ENCODE data around the gene DHFR.

Gene DHFR

DNA sequence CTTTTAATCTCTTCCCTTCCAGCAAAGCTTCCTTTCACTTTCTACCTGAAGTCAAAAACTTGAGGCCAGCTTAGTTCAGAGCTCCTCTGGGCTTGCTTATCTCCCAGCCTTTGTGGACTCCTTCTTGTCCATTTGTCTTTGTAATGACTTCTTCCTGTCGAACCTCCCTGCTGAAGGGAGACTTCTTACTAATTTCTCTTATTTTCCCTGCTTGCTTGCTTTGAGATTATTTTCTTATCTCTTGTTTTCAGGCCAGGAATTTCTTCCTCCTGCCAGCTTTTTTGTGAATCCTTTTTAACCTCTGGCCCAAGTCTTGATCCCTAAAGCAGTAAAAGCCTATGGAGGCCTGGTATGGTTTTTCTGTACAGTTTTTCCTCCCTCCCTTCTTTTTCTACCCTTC lies 46.8 kb upstream of the DHFR start:
- 18% methylated on average over 1 of the region's 1 CpG for WGBS

DNA sequence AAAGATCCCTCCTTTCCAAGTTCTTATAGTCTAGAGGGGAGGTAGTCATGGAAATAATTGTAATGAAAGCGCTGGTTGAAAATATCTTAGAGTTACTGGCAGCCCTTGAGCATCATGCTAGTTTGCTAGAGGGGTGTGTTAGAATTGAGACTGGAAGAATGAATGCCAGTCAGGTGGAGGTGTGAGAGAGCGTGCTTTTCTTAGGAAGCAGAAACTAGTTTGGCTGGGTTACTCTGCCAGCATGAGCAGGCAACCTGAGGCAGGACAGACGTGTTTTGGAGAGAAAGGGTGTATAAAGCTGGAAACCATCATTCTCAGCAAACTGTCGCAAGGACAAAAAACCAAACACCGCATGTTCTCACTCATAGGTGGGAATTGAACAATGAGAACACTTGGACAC lies 43.6 kb upstream of the DHFR start:
- Histone ChIP-seq H2AK5ac (ENCODE audit: low read length, severe bottlenecking) (no peak overlapping the region), H2BK5ac (ENCODE audit: low read depth, low read length, poor library complexity, severe bottlenecking) (no peak overlapping the region), H3K27me3 (ENCODE audit: control insufficient read depth in 1 of 2, insufficient read depth in 1 of 2, low read length in 2 of 2) (no peaks in the 10 kb centered on the region), H3K79me1 (replicated peaks; ENCODE audit: low read length, poor library complexity, severe bottlenecking) (peaks cover 12% of the 10 kb centered on the region), H3K23ac (ENCODE audit: low read length in 2 of 2) (no peak overlapping the region), H2BK15ac (ENCODE audit: low read depth, poor library complexity, severe bottlenecking) (no peak overlapping the region), H2AFZ (ENCODE audit: low read depth, low read length) (no peak overlapping the region), H3K27ac (ENCODE audit: low read length, poor library complexity, severe bottlenecking) (no peak overlapping the region), H4K8ac (ENCODE audit: low read length) (no peak overlapping the region), H3K9me3 (ENCODE audit: control insufficient read depth, low read length) (no peaks in the 10 kb centered on the region), H3K36me3 (ENCODE audit: control insufficient read depth in 1 of 2, insufficient read depth in 2 of 2, low read depth in 1 of 2, low read length in 2 of 2) (peaks cover 3 to 9% of the 10 kb centered on the region in 2 experiments), H3K18ac (ENCODE audit: low read depth in 1 of 2, low read length in 2 of 2) (no peak overlapping the region), H3K4me3 (ENCODE audit: insufficient read depth in 1 of 2, low read depth in 1 of 2, low read length in 2 of 2) (no peak overlapping the region), H2BK12ac (ENCODE audit: low read length in 2 of 2) (no peak overlapping the region), H2BK120ac (ENCODE audit: low read depth, low read length) (no peak overlapping the region), H3K4me1 (ENCODE audit: control insufficient read depth, insufficient read depth, low read depth, low read length) (peaks cover 4% of the 10 kb centered on the region), H3K14ac (ENCODE audit: low read length in 2 of 2) (no peak overlapping the region), H3K4ac (ENCODE audit: low read depth in 1 of 2, low read length in 2 of 2) (no peak overlapping the region), H4K91ac (ENCODE audit: low read length) (no peak overlapping the region), H3K9ac (ENCODE audit: low read length) (no peak overlapping the region), H3K4me2 (ENCODE audit: low read length, poor library complexity, severe bottlenecking) (no peak overlapping the region)
- no peak for DNase-seq
- WGBS = 91% methylated on average over 5 of the region's 5 CpGs

More for the DNA sequence above, 46.8 kb upstream of the DHFR start:
- H3K18ac ChIP-seq (ENCODE audit: low read depth in 1 of 2, low read length in 2 of 2) = no peak overlapping the region
- H2BK15ac ChIP-seq (ENCODE audit: low read depth, poor library complexity, severe bottlenecking) = no peak overlapping the region
- no peak overlapping the region for H3K9ac ChIP-seq (ENCODE audit: low read length)
- no peak overlapping the region for H2BK120ac ChIP-seq (ENCODE audit: low read depth, low read length)
- H3K79me1 ChIP-seq (replicated peaks; ENCODE audit: low read length, poor library complexity, severe bottlenecking) = peaks cover 8% of the 10 kb centered on the region
- H2BK5ac ChIP-seq (ENCODE audit: low read depth, low read length, poor library complexity, severe bottlenecking) = no peak overlapping the region
- no peak overlapping the region for H4K8ac ChIP-seq (ENCODE audit: low read length)
- H2AFZ ChIP-seq (ENCODE audit: low read depth, low read length) = no peak overlapping the region
- no peak for DNase-seq
- peaks cover 8% of the 10 kb centered on the region for H3K4me1 ChIP-seq (ENCODE audit: control insufficient read depth, insufficient read depth, low read depth, low read length)
- no peak overlapping the region for H4K91ac ChIP-seq (ENCODE audit: low read length)
- no peak overlapping the region for H3K14ac ChIP-seq (ENCODE audit: low read length in 2 of 2)
- no peak overlapping the region for H2AK5ac ChIP-seq (ENCODE audit: low read length, severe bottlenecking)
- H3K23ac ChIP-seq (ENCODE audit: low read length in 2 of 2) = no peak overlapping the region
- H3K9me3 ChIP-seq (ENCODE audit: control insufficient read depth, low read length) = no peaks in the 10 kb centered on the region
- no peak overlapping the region for H3K27ac ChIP-seq (ENCODE audit: low read length, poor library complexity, severe bottlenecking)
- H3K27me3 ChIP-seq (ENCODE audit: control insufficient read depth in 1 of 2, insufficient read depth in 1 of 2, low read length in 2 of 2) = no peaks in the 10 kb centered on the region
- peaks cover 3 to 16% of the 10 kb centered on the region in 2 experiments for H3K36me3 ChIP-seq (ENCODE audit: control insufficient read depth in 1 of 2, insufficient read depth in 2 of 2, low read depth in 1 of 2, low read length in 2 of 2)
- no peak overlapping the region for H3K4ac ChIP-seq (ENCODE audit: low read depth in 1 of 2, low read length in 2 of 2)
- H2BK12ac ChIP-seq (ENCODE audit: low read length in 2 of 2) = no peak overlapping the region
- no peak overlapping the region for H3K4me2 ChIP-seq (ENCODE audit: low read length, poor library complexity, severe bottlenecking)
- no peak overlapping the region for H3K4me3 ChIP-seq (ENCODE audit: insufficient read depth in 1 of 2, low read depth in 1 of 2, low read length in 2 of 2)

DNA sequence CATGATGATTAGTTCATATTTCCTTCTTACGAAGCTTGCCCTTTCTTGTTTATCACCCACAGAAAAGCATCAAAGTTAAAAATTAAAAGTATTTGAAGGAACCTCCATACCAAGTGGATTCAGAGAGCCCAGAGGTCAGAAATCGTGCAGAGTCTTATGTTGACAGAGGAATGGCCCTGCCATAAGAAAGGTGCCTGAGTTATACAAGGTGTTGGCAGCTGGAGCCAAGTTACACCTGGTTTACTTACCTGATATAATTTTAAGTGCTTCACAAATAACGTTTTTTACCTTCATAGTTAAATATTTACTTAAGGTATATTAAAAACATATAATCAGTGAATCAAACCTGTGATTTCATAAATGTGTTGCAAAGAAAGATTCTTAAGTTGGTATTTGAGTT lies 42.3 kb upstream of the DHFR start:
- Histone ChIP-seq H3K27me3 (ENCODE audit: control insufficient read depth in 1 of 2, insufficient read depth in 1 of 2, low read length in 2 of 2) (no peaks in the 10 kb centered on the region), H3K23ac (ENCODE audit: low read length in 2 of 2) (no peak overlapping the region)
- WGBS = 100% methylated on average over 2 of the region's 3 CpGs

DNA sequence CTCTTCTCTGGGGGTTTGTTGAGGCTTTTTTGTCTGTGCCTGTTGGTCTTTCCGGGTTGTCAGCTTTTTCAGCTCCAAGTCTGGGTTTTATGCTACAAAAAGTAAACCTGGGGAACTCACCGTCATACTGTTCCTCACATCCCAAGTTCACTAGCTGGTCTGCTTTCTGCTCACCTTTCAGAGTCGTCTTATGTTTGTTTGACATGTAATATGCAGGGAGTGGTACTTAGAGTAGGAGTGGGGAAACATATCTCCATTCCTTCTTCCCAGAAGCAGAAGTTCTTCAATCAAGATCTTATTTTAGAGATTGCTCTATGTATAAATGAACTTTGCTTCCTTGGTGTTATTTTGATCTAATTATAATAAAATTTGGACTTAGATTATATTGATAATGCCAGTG lies 41.7 kb upstream of the DHFR start:
- no peaks in the 10 kb centered on the region for H3K4me1 ChIP-seq (ENCODE audit: control insufficient read depth, insufficient read depth, low read depth, low read length)
- no peak overlapping the region for H3K4me2 ChIP-seq (ENCODE audit: low read length, poor library complexity, severe bottlenecking)
- H2AFZ ChIP-seq (ENCODE audit: low read depth, low read length) = no peak overlapping the region
- H3K9ac ChIP-seq (ENCODE audit: low read length) = no peak overlapping the region
- DNase-seq = no peak
- no peak overlapping the region for H2BK15ac ChIP-seq (ENCODE audit: low read depth, poor library complexity, severe bottlenecking)
- no peak overlapping the region for H3K4me3 ChIP-seq (ENCODE audit: insufficient read depth in 1 of 2, low read depth in 1 of 2, low read length in 2 of 2)
- no peak overlapping the region for H3K18ac ChIP-seq (ENCODE audit: low read depth in 1 of 2, low read length in 2 of 2)
- no peak overlapping the region for H3K4ac ChIP-seq (ENCODE audit: low read depth in 1 of 2, low read length in 2 of 2)
- H3K23ac ChIP-seq (ENCODE audit: low read length in 2 of 2) = no peak overlapping the region
- 100% methylated on average over 2 of the region's 3 CpGs for WGBS
- peak overlapping the region; percentile 20 for H2AK5ac ChIP-seq (ENCODE audit: low read length, severe bottlenecking)
- H4K8ac ChIP-seq (ENCODE audit: low read length) = no peak overlapping the region
- no peak overlapping the region for H2BK5ac ChIP-seq (ENCODE audit: low read depth, low read length, poor library complexity, severe bottlenecking)
- no peaks in the 10 kb centered on the region for H3K9me3 ChIP-seq (ENCODE audit: control insufficient read depth, low read length)
- H3K14ac ChIP-seq (ENCODE audit: low read length in 2 of 2) = no peak overlapping the region
- peaks cover 12% of the 10 kb centered on the region for H3K79me1 ChIP-seq (replicated peaks; ENCODE audit: low read length, poor library complexity, severe bottlenecking)
- peaks cover 0 to 7% of the 10 kb centered on the region in 2 experiments for H3K36me3 ChIP-seq (ENCODE audit: control insufficient read depth in 1 of 2, insufficient read depth in 2 of 2, low read depth in 1 of 2, low read length in 2 of 2)
- H3K27ac ChIP-seq (ENCODE audit: low read length, poor library complexity, severe bottlenecking) = no peak overlapping the region
- H3K27me3 ChIP-seq (ENCODE audit: control insufficient read depth in 1 of 2, insufficient read depth in 1 of 2, low read length in 2 of 2) = no peaks in the 10 kb centered on the region
- H4K91ac ChIP-seq (ENCODE audit: low read length) = no peak overlapping the region
- no peak overlapping the region for H2BK12ac ChIP-seq (ENCODE audit: low read length in 2 of 2)
- no peak overlapping the region for H2BK120ac ChIP-seq (ENCODE audit: low read depth, low read length)

More for the DNA sequence above, 42.3 kb upstream of the DHFR start:
- Histone ChIP-seq H3K27ac (ENCODE audit: low read length, poor library complexity, severe bottlenecking) (no peak overlapping the region), H4K91ac (ENCODE audit: low read length) (no peak overlapping the region), H2BK15ac (ENCODE audit: low read depth, poor library complexity, severe bottlenecking) (no peak overlapping the region), H3K4ac (ENCODE audit: low read depth in 1 of 2, low read length in 2 of 2) (no peak overlapping the region), H3K18ac (ENCODE audit: low read depth in 1 of 2, low read length in 2 of 2) (no peak overlapping the region), H3K4me2 (ENCODE audit: low read length, poor library complexity, severe bottlenecking) (no peak overlapping the region), H3K9ac (ENCODE audit: low read length) (no peak overlapping the region), H4K8ac (ENCODE audit: low read length) (no peak overlapping the region), H3K36me3 (ENCODE audit: control insufficient read depth in 1 of 2, insufficient read depth in 2 of 2, low read depth in 1 of 2, low read length in 2 of 2) (peaks cover 1 to 9% of the 10 kb centered on the region in 2 experiments), H3K4me1 (ENCODE audit: control insufficient read depth, insufficient read depth, low read depth, low read length) (peaks cover under 1% of the 10 kb centered on the region), H3K79me1 (replicated peaks; ENCODE audit: low read length, poor library complexity, severe bottlenecking) (peaks cover 12% of the 10 kb centered on the region), H2BK12ac (ENCODE audit: low read length in 2 of 2) (no peak overlapping the region), H2BK5ac (ENCODE audit: low read depth, low read length, poor library complexity, severe bottlenecking) (no peak overlapping the region), H2AK5ac (ENCODE audit: low read length, severe bottlenecking) (no peak overlapping the region), H3K4me3 (ENCODE audit: insufficient read depth in 1 of 2, low read depth in 1 of 2, low read length in 2 of 2) (no peak overlapping the region), H3K9me3 (ENCODE audit: control insufficient read depth, low read length) (no peaks in the 10 kb centered on the region), H3K14ac (ENCODE audit: low read length in 2 of 2) (no peak overlapping the region), H2AFZ (ENCODE audit: low read depth, low read length) (no peak overlapping the region), H2BK120ac (ENCODE audit: low read depth, low read length) (no peak overlapping the region)
- no peak for DNase-seq

All from mesenchymal stem cell (in vitro differentiated cells and primary cell).